Measurements from ENCODE around the gene SESN1.
"Not testable (repeated sequence)": the region's sequence is repeated elsewhere in the genome, so short reads cannot be mapped to it uniquely, and the experiment has no call there.

- not testable (repeated sequence) for TF ChIP-seq POLR2AphosphoS5 (IDR thresholded peaks at IDR 0.05; ENCODE audit: borderline replicate concordance, low read depth, low read length); EZH2 (IDR thresholded peaks at IDR 0.05)
Observed at GRCh38 chr6:109084146-109084545, 10.5 kb downstream of the SESN1 start.

Data from SK-N-MC (cell line).